Activated B cell treated with CpG ODN at 0.5 μM for 24 hours (primary cell): ENCODE data around the gene CES2. TPM values are rescaled to one million over a fixed set of nuclear protein-coding genes. Genes with fewer than 3 reads are reported as not detected.

Experiments
- ATAC-seq: fragments of 200-7000 bp; cut with Tn5 transposase; one replicate; pipeline ENCODE4 v1.10.0; 2021; ENCODE audit warnings: low read depth, mild to moderate bottlenecking, moderate library complexity
- CTCF ChIA-PET: fragments of 350-600 bp; sonication (Branson Sonifier 250); formaldehyde crosslinking; loops from one replicate; lab custom pipeline; 2021; ENCODE audit warnings: antibody characterized with exemption; lab: Charles Lee
- POLR2A ChIA-PET: fragments of 350-600 bp; sonication (Branson Sonifier 250); formaldehyde crosslinking; loops from one replicate; lab custom pipeline; 2021; ENCODE audit warnings: antibody characterized with exemption; lab: Charles Lee
- DNase-seq: peaks from one replicate; pipeline ENCODE4 v3.0.0; 2022
- H3K27ac Mint-ChIP-seq: one replicate; pipeline ENCODE4 v1.8.0; 2020; ENCODE audit warnings: mixed read lengths
- H3K27me3 Mint-ChIP-seq: one replicate; pipeline ENCODE4 v1.8.0; 2021; ENCODE audit warnings: mixed read lengths
- H3K36me3 Mint-ChIP-seq: one replicate; pipeline ENCODE4 v1.8.0; 2021; ENCODE audit warnings: low read depth, mixed read lengths
- H3K4me1 Mint-ChIP-seq: one replicate; pipeline ENCODE4 v1.8.0; 2021; ENCODE audit warnings: mixed read lengths
- H3K4me3 Mint-ChIP-seq: one replicate; pipeline ENCODE4 v1.8.0; 2020; ENCODE audit warnings: mild to moderate bottlenecking, mixed read lengths
- H3K9me3 Mint-ChIP-seq: one replicate; pipeline ENCODE4 v1.8.0; 2020; ENCODE audit warnings: mixed read lengths
- intact Hi-C: fragments of 100-400 bp; cut with micrococcal nuclease; formaldehyde crosslinking; loops from one replicate; pipeline ENCODE4 v1.15.1; 2024
- total RNA-seq: library from RNA; stranded (reverse); gene quantifications from 2 replicates; pipeline ENCODE4 v1.2.3, GENCODE V29; 2022
- TF ChIP-seq, protein P1 (sequence below): fragments of 200-600 bp; IDR thresholded peaks from one replicate; pipeline ENCODE4 v1.8.0; 2022; ENCODE audit warnings: antibody characterized with exemption, mild to moderate bottlenecking

Gene CES2
- total RNA-seq, 1 donor from 2014 or later = 34.7 TPM

DNA sequence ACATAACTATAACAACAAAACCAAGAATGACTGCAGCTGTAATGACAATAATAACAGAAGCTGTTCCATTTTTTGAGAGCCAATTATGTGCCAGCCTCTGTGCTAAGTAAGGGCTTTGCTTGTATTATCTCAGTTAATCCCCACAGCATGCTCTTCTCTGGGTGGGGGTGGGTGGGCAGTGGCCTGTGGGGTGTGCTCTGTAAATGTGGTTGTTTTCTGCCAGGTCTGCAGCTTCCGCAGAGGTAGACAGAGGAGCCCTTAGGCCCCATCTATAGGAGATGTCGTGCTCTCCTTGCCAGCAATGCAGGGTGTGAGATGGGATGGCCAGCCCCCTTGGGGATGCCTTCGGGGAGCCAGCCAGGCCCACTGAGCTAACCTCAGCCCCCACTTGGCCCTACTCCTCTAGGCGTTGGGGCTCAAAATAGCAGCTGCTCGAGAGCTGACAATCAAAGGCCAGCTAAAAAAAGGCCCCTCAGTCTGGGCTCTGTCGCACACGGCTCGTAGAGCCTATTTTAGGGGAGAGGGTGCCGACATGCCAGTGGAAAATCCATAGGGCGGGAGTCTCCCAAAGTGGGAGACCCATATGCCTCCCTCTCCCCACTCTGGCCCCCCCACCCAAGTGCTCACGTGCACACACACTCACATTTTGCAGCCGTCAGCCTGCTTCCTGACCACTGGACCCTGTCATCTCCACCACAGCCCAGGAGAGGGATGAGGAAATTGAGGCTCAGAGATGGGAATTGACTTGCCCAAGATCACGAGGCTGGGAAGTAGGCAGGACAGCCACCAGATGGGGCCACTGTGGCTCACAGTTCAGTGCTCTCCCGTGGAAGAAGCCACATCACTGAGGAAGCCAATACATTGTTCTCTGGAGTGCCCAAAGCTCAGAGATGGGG is 32.4 kb upstream of the CES2 start:
- ChIA-PET POLR2A (no interaction called here), CTCF (no interaction called here)
- no peak for ATAC-seq
- Mint-ChIP-seq H3K9me3 (no peaks in the 10 kb centered on the region), H3K27me3 (no peaks in the 10 kb centered on the region), H3K27ac (no peak overlapping the region), H3K36me3 (no peaks in the 10 kb centered on the region), H3K4me3 (no peak overlapping the region), H3K4me1 (no peaks in the 10 kb centered on the region)
- TF ChIP-seq, protein P1, sequence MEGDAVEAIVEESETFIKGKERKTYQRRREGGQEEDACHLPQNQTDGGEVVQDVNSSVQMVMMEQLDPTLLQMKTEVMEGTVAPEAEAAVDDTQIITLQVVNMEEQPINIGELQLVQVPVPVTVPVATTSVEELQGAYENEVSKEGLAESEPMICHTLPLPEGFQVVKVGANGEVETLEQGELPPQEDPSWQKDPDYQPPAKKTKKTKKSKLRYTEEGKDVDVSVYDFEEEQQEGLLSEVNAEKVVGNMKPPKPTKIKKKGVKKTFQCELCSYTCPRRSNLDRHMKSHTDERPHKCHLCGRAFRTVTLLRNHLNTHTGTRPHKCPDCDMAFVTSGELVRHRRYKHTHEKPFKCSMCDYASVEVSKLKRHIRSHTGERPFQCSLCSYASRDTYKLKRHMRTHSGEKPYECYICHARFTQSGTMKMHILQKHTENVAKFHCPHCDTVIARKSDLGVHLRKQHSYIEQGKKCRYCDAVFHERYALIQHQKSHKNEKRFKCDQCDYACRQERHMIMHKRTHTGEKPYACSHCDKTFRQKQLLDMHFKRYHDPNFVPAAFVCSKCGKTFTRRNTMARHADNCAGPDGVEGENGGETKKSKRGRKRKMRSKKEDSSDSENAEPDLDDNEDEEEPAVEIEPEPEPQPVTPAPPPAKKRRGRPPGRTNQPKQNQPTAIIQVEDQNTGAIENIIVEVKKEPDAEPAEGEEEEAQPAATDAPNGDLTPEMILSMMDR = no peak
- DNase-seq = no peak
- intact Hi-C loops = no loop called here

DNA sequence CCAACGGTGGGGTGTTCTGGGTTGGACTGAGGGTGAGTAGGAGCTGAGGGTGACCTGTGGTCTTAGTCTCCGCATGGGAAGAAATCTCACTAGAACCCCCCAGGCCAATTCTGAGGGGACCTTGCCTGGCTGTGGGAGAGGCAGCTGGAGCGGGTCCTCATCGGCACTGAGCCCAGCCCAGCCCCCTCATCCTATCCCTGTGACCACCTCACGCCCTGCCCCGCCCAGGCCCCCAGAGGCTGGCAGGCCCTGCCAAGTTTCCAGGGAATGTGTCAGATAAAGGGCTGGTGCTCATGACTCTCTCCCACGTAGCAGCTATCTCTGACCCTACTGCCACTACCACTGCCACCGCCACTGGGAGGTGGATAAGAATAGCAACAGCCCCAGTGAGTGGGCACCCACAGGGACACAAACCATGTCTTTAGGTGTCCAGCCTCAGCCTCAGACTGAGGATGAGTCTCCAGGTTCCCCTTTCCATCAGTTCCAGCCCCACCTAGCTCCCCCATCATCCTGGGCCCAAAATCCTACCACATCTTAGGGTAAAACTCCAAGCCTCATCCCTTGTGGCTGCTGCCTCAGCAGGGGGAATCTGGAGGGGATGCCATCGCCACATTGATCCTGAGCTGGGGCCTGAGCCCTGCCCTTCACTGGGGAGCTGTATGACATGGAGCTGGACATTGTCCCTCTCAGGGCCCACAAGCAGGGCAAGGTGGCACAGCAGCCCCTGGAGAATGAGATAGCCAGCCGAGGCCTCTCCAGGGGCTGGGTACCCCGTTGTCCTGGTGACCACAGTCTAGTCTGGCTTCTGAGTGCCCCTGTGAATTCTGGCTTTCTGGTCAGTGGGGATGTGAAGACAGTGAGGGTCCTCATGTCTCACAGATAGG is 31.5 kb upstream of the CES2 start:
- Mint-ChIP-seq H3K36me3 (no peaks in the 10 kb centered on the region), H3K4me1 (no peaks in the 10 kb centered on the region), H3K9me3 (no peaks in the 10 kb centered on the region), H3K4me3 (no peak overlapping the region), H3K27me3 (peaks cover 4% of the 10 kb centered on the region), H3K27ac (no peak overlapping the region)
- ChIA-PET CTCF (no interaction called here), POLR2A (no interaction called here)
- DNase-seq = no peak
- TF ChIP-seq, protein P1 = no peak
- intact Hi-C loops = no loop called here
- no peak for ATAC-seq

DNA sequence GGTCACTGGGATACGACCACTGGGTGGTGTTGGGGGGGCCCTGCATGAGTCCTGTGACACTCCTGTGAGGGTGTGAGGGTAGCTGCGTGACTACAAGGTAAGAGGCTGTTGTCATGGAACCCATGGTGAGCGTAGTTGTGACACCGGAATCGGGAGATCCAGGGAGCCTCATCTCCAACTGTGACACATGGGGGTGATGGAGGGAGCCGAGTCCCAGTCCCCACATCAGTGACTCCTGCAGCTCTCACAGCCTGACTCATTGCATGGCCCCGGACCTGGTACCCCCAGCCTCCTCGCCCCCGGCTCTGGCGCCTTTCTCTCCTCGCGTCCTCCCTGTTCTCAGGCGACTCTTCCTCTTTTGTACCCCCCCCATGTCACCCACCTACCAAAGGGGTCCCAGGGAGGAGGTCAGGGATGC is 30.9 kb upstream of the CES2 start:
- no peaks in the 10 kb centered on the region for H3K4me1 Mint-ChIP-seq
- peaks cover 5% of the 10 kb centered on the region for H3K27me3 Mint-ChIP-seq
- ChIA-PET POLR2A (no interaction called here), CTCF (no interaction called here)
- DNase-seq (no peak), ATAC-seq (no peak)
- intact Hi-C loops = no loop called here
- H3K4me3 Mint-ChIP-seq = no peak overlapping the region
- H3K27ac Mint-ChIP-seq = no peak overlapping the region
- no peaks in the 10 kb centered on the region for H3K9me3 Mint-ChIP-seq
- H3K36me3 Mint-ChIP-seq = no peaks in the 10 kb centered on the region
- TF ChIP-seq, protein P1 = no peak

DNA sequence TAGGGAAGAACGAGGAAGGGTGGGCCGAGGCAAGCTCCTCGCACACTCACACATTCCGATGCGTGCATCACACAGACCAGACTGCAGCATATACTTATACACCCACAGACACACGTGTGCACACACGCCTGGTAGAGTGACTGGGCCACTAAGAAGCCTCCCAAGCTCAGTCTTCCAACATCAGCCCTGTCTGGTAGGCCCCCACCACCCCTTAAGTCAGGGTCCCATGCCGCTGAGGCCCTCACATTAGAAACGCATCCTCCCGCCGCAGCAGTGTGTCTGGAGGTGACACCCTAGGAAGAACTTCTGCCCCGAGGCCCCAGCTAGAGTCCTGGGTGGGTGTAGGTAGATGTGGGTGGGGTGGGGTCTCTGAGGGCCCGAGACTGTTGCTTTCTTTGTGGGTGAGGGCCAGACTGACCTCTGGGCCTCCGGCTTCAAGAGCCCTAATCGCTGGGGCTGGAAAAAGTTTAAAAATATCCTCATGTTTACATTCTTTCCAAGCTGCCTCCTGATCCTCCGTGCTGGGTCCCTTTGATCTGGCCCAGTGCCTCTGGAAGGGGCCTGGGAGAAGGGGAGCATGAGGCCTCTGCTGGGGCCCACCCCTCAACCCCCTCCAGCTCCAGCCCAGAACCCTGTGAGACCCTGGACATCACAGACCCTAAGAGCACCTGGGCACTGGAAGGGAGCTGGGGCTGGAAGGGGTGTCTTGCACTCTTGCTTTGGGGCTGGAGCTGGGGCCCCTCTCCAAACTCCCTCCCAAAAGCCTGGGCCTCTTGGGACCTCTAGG is 30.3 kb upstream of the CES2 start:
- DNase-seq = no peak
- no peak for ATAC-seq
- Mint-ChIP-seq H3K36me3 (no peaks in the 10 kb centered on the region), H3K4me1 (no peaks in the 10 kb centered on the region), H3K9me3 (no peaks in the 10 kb centered on the region), H3K4me3 (no peak overlapping the region), H3K27me3 (peaks cover 5% of the 10 kb centered on the region), H3K27ac (no peak overlapping the region)
- POLR2A ChIA-PET = no interaction called here
- CTCF ChIA-PET = no interaction called here
- intact Hi-C loops = no loop called here
- TF ChIP-seq, protein P1 = no peak
